ENCODE measurements around the gene ZBTB26.
"Not testable (repeated sequence)": the region's sequence is repeated elsewhere in the genome, so short reads cannot be mapped to it uniquely, and the experiment has no call there.

The ZBTB26 gene

DNA sequence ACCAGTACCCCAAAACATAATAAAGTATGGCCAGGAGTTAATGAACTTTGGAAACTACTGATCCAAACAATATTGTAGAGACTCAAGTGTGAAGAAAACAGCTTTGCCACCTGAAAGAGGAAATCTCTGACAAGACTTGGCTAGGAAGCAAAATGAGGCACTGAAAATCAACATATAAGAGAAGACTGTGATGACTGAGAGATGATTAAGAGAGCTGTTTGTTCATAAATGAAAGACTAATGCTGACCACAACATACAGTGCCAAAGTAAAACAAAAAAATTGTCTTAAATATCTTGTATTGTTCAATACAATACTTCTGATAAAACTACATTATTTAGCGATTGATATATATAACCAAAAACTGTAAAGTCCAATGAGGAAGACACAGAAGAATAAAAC lies 33.3 kb downstream of the ZBTB26 start:
- Mint-ChIP-seq H3K9me3 (no peaks in the 10 kb centered on the region), H3K4me3 (no peak overlapping the region), H3K36me3 (peaks cover 4% of the 10 kb centered on the region), H3K27me3 (no peaks in the 10 kb centered on the region), H3K27ac (peak overlapping the region; percentile 85), H3K4me1 (peaks cover 49% of the 10 kb centered on the region)

DNA sequence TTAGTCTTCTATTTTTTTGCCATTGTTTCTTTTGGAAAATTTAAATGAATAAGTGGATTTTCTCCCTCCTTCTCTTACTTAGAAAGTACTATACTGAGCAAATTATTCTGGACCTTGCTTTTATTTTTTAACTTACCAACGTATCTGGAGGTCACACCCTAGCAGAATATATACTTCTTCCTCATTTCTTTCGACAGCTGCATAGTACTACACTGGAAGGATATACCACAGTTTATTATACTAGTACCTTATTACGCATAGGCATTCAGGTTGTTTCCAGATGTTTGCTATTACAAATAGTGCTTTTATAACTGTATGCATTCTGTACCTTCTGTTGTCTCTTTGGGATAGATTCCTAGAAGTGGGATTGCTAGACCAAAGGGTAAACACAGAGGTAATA lies 42.8 kb downstream of the ZBTB26 start:
- Mint-ChIP-seq H3K9me3 (no peaks in the 10 kb centered on the region), H3K4me1 (no peaks in the 10 kb centered on the region), H3K36me3 (peaks cover 8% of the 10 kb centered on the region), H3K27ac (no peak overlapping the region), H3K27me3 (no peaks in the 10 kb centered on the region), H3K4me3 (no peak overlapping the region)

DNA sequence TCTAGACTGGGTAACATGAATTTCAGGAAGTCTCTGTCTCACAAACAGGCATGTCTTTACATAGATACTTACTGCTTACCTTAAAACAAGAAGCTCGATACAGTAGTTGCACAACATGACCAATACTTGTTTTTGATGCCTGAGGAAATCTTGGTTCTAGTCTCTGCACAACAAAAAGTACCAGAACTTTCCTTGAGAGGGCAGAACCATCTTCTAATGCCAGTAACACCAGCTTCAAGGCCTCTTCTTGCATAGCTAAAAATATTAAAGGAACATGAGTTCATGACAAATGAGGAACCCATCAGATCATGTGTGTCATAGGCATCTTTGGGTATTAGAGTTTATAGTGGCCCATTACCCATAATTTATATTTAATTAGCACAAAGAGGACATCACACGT lies 48.2 kb downstream of the ZBTB26 start:
- peaks cover 8% of the 10 kb centered on the region for H3K36me3 Mint-ChIP-seq
- peak overlapping the region; percentile 84 for H3K27ac Mint-ChIP-seq
- H3K4me1 Mint-ChIP-seq = peaks cover 7% of the 10 kb centered on the region
- no peaks in the 10 kb centered on the region for H3K27me3 Mint-ChIP-seq
- no peak overlapping the region for H3K4me3 Mint-ChIP-seq
- H3K9me3 Mint-ChIP-seq = no peaks in the 10 kb centered on the region

DNA sequence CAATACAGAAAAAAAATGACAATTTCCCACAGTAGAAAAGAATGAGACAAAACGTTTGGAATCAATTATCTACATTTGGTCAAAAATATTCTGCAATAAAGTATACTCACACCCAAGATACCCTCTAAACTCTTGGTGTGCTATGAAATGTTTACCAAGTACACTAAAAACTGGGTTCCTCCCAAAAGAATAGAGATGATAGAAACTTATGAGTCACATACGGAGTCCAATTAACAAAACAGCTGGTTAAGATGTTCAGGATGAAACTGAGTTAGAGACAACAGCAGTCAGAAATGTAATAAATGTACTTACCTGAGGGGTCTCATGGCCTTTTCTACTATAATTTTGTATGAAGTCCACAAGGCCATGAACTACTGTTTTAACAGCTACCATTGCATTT lies 51.9 kb downstream of the ZBTB26 start:
- no peak overlapping the region for H3K27ac Mint-ChIP-seq
- H3K27me3 Mint-ChIP-seq = no peaks in the 10 kb centered on the region
- H3K4me1 Mint-ChIP-seq = peaks cover 12% of the 10 kb centered on the region
- no peak overlapping the region for H3K4me3 Mint-ChIP-seq
- peaks cover 19% of the 10 kb centered on the region for H3K36me3 Mint-ChIP-seq
- no peaks in the 10 kb centered on the region for H3K9me3 Mint-ChIP-seq

DNA sequence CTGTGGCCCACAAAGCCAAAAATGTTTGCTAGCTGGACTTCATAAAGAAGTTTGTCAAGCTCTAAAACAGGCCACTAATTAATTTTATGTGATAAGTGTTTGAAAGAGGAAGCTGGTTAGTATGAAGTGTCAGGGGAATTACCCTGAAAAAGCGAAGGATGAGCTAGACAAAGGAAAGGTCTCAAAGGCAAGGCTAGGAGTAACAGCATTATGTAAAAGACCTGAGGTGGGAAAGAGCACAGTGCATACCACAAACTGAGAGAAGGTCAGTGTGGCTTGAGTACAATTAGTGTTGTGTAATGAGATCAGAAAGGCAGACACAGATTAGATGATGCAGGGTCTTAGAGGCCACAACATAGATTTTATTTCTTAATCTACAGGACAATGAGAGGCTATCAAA lies 55.8 kb downstream of the ZBTB26 start:
- H3K36me3 Mint-ChIP-seq = peaks cover 19% of the 10 kb centered on the region
- no peaks in the 10 kb centered on the region for H3K9me3 Mint-ChIP-seq
- peaks cover 5% of the 10 kb centered on the region for H3K4me1 Mint-ChIP-seq
- no peak overlapping the region for H3K4me3 Mint-ChIP-seq
- no peaks in the 10 kb centered on the region for H3K27me3 Mint-ChIP-seq
- peak overlapping the region; percentile 43 for H3K27ac Mint-ChIP-seq

DNA sequence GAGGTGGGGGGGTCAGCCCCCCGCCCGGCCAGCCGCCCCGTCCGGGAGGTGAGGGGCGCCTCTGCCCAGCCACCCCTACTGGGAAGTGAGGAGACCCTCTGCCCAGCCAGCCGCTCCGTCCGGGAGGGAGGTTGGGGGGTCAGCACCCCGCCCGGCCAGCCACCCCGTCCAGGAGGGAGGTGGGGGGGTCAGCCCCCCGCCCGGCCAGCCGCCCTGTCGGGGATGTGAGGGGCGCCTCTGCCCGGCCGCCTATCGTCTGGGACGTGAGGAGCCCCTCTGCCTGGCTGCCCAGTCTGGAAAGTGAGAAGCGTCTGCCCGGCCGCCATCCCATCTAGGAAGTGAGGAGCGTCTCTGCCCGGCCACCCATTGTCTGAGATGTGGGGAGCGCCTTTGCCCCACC lies 64.0 kb downstream of the ZBTB26 start:
- H3K27ac Mint-ChIP-seq, H3K27me3 Mint-ChIP-seq, H3K9me3 Mint-ChIP-seq, H3K4me1 Mint-ChIP-seq, H3K4me3 Mint-ChIP-seq: not testable (repeated sequence)
- peaks cover 19% of the 10 kb centered on the region for H3K36me3 Mint-ChIP-seq

DNA sequence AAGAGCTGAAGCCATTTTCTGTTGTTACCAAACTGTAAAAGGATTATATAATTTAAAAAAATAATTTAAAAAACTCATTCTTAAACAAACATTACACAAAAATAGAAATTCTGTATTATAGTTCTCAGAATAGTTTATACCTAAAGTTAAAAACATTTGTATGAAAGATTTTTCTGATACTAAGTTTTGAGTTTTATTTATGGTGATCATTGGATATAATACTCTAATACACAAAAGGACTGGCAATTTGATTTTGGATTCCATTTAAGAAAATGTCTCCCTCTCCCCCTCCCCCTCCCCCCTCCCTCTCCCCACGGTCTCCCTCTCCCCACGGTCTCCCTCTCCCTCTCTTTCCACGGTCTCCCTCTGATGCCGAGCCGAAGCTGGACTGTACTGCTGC lies 65.2 kb downstream of the ZBTB26 start:
- Mint-ChIP-seq H3K4me1 (peaks cover 9% of the 10 kb centered on the region), H3K36me3 (peaks cover 17% of the 10 kb centered on the region), H3K27me3 (no peaks in the 10 kb centered on the region), H3K27ac (no peak overlapping the region), H3K4me3 (no peak overlapping the region), H3K9me3 (no peaks in the 10 kb centered on the region)
